ENCODE measurements around the gene RND2. TPM values are rescaled to one million over a fixed set of nuclear protein-coding genes. Genes with fewer than 3 reads are reported as not detected.

RND2 gene
- polyA plus RNA-seq, 1 donor (not counting 4 experiments of a cell fraction or from before 2014, with no cell fraction given) = 0.12 TPM

DNA sequence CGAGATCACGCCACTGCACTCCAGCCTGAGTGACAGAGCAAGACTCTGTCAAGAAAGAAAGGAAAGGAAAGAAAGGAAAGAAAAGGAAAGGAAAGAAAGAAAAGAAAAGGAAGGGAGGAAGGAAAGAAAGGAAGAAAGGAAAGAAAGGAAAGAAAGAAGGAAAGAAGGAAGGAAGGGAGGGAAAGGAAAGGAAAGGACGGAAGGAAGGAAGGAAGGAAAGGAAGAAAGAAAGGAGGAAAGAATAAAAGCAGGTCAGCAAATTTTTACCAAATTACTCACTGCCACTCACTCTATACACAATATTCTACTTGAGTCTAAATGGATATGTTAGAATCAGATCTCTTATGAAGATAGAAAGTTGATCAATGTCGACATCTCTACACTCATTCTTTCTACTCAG lies 49.8 kb downstream of the RND2 start:
- DNase-seq (ENCODE audit: low read depth, low spot score) (no peak), FAIRE-seq (no peak)
- no peaks in the 10 kb centered on the region for H3K9me3 ChIP-seq (ENCODE audit: control insufficient read depth, low read depth, low read length)
- no peak overlapping the region for H3K9ac ChIP-seq (ENCODE audit: control insufficient read depth, extremely low read depth, insufficient read depth, low read length)
- H3K9me1 ChIP-seq (ENCODE audit: control insufficient read depth, extremely low read depth, insufficient read depth, low read length) = no peaks in the 10 kb centered on the region
- H3K4me2 ChIP-seq (ENCODE audit: control insufficient read depth, extremely low read depth, insufficient read depth, low read depth, low read length) = no peak overlapping the region
- peaks cover 0 to 6% of the 10 kb centered on the region in 2 experiments for H3K36me3 ChIP-seq (ENCODE audit: control insufficient read depth in 2 of 2, extremely low read depth in 1 of 2, insufficient read depth in 2 of 2, low read length in 2 of 2)
- H4K20me1 ChIP-seq (ENCODE audit: control insufficient read depth, extremely low read depth, insufficient read depth, low read length) = no peaks in the 10 kb centered on the region
- peaks cover 12% of the 10 kb centered on the region for H3K4me1 ChIP-seq (ENCODE audit: control insufficient read depth, extremely low read depth, insufficient read depth, low read length)
- H3K27me3 ChIP-seq (ENCODE audit: control insufficient read depth, extremely low read depth, insufficient read depth, low read length) = no peaks in the 10 kb centered on the region
- H3K4me3 ChIP-seq (ENCODE audit: control insufficient read depth in 2 of 3, extremely low read depth in 1 of 3, insufficient read depth in 2 of 3, low read depth in 1 of 3, low read length in 3 of 3) = no peak overlapping the region
- dilution Hi-C loops (cut with MboI; ENCODE audit: extremely low pct_ligation_motif_present, low sequenced_read_pairs) = no loop called here
- TF ChIP-seq, protein P1, sequence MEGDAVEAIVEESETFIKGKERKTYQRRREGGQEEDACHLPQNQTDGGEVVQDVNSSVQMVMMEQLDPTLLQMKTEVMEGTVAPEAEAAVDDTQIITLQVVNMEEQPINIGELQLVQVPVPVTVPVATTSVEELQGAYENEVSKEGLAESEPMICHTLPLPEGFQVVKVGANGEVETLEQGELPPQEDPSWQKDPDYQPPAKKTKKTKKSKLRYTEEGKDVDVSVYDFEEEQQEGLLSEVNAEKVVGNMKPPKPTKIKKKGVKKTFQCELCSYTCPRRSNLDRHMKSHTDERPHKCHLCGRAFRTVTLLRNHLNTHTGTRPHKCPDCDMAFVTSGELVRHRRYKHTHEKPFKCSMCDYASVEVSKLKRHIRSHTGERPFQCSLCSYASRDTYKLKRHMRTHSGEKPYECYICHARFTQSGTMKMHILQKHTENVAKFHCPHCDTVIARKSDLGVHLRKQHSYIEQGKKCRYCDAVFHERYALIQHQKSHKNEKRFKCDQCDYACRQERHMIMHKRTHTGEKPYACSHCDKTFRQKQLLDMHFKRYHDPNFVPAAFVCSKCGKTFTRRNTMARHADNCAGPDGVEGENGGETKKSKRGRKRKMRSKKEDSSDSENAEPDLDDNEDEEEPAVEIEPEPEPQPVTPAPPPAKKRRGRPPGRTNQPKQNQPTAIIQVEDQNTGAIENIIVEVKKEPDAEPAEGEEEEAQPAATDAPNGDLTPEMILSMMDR (optimal IDR thresholded peaks at IDR 0.05 in 1 of 3, IDR thresholded peaks at IDR 0.05 in 1 of 3, conservative IDR thresholded peaks at IDR 0.05 in 1 of 3; ENCODE audit: extremely low read depth in 1 of 3, insufficient read depth in 2 of 3, low read length in 3 of 3) = no peak
- no peak for TF ChIP-seq EZH2 (IDR thresholded peaks at IDR 0.05; ENCODE audit: low read length)
- H2AFZ ChIP-seq (ENCODE audit: control insufficient read depth, low read length) = no peak overlapping the region
- H3K79me2 ChIP-seq (ENCODE audit: control insufficient read depth, insufficient read depth, low read length) = no peaks in the 10 kb centered on the region
- no peak overlapping the region for H3K27ac ChIP-seq (ENCODE audit: control insufficient read depth, insufficient read depth, low read length)

DNA sequence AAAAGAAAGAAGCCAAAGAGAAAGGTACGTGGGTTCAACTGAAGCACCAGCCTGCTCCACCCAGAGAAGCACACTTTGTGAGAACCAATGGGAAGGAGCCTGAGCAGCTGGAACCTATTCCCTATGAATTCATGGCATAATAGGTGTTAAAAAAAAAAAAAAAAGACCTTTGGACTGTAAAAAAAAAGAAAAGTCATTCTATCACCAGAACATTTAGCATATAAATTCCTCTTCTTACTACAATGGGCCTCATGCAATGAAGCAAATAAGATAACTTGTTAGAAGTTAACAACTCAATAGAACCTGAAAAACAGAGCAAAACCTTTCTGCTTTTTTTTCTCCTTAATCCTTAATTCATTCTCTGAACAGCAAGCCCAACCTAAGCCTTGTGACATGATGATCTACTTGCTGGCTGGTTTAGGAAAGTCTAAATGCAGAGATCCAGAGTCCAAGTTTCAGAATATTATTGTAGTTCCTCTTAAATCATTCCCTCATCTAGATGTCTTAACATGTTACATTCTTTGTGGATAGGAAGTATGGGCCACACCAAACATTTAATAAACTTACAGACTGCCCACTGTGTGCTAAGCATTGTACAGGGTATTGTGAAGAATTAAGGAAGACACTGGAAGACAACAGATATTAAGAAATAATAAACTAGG lies 54.7 kb downstream of the RND2 start:
- Histone ChIP-seq H3K27ac (ENCODE audit: control insufficient read depth, insufficient read depth, low read length) (peak overlapping the region; percentile 6), H3K4me3 (ENCODE audit: control insufficient read depth in 2 of 3, extremely low read depth in 1 of 3, insufficient read depth in 2 of 3, low read depth in 1 of 3, low read length in 3 of 3) (peak overlapping the region in 1 of 3 experiments; percentile 44), H3K9ac (ENCODE audit: control insufficient read depth, extremely low read depth, insufficient read depth, low read length) (no peak overlapping the region), H3K4me1 (ENCODE audit: control insufficient read depth, extremely low read depth, insufficient read depth, low read length) (peaks cover 15% of the 10 kb centered on the region), H3K36me3 (ENCODE audit: control insufficient read depth in 2 of 2, extremely low read depth in 1 of 2, insufficient read depth in 2 of 2, low read length in 2 of 2) (peaks cover 0 to 6% of the 10 kb centered on the region in 2 experiments), H2AFZ (ENCODE audit: control insufficient read depth, low read length) (peak overlapping the region; percentile 78), H3K4me2 (ENCODE audit: control insufficient read depth, extremely low read depth, insufficient read depth, low read depth, low read length) (peak overlapping the region; percentile 52), H3K9me3 (ENCODE audit: control insufficient read depth, low read depth, low read length) (no peaks in the 10 kb centered on the region), H3K27me3 (ENCODE audit: control insufficient read depth, extremely low read depth, insufficient read depth, low read length) (no peaks in the 10 kb centered on the region), H3K79me2 (ENCODE audit: control insufficient read depth, insufficient read depth, low read length) (no peaks in the 10 kb centered on the region), H3K9me1 (ENCODE audit: control insufficient read depth, extremely low read depth, insufficient read depth, low read length) (no peaks in the 10 kb centered on the region), H4K20me1 (ENCODE audit: control insufficient read depth, extremely low read depth, insufficient read depth, low read length) (no peaks in the 10 kb centered on the region)
- TF ChIP-seq, protein P1 (optimal IDR thresholded peaks at IDR 0.05 in 1 of 3, IDR thresholded peaks at IDR 0.05 in 1 of 3, conservative IDR thresholded peaks at IDR 0.05 in 1 of 3; ENCODE audit: extremely low read depth in 1 of 3, insufficient read depth in 2 of 3, low read length in 3 of 3) = no peak
- no peak for TF ChIP-seq EZH2 (IDR thresholded peaks at IDR 0.05; ENCODE audit: low read length)
- dilution Hi-C loops (cut with MboI; ENCODE audit: extremely low pct_ligation_motif_present, low sequenced_read_pairs) = no loop called here
- DNase-seq (ENCODE audit: low read depth, low spot score) = no peak
- FAIRE-seq = peak; percentile 61

Other genes with a start within 250 kb of the RND2 start
- gene WNK4, start 244.6 kb upstream of the RND2 start, polyA plus RNA-seq = 0.03 to 0.10 TPM (median 0.04 TPM) in 3 replicates
- gene COA3, start 226.5 kb upstream of the RND2 start, polyA plus RNA-seq = 83.6 to 97.8 TPM (median 92.4 TPM) in 3 replicates
- gene CNTD1, start 226.4 kb upstream of the RND2 start, polyA plus RNA-seq = not detected in 3 replicates
- gene BECN1, start 200.9 kb upstream of the RND2 start, polyA plus RNA-seq = 71.6 to 94.2 TPM (median 89.8 TPM) in 3 replicates
- 108 to 257 TPM (median 190 TPM) in 3 replicates for gene PSME3, start 191.8 kb upstream of the RND2 start, polyA plus RNA-seq
- gene AOC2, start 180.7 kb upstream of the RND2 start, polyA plus RNA-seq = 0.73 to 1.5 TPM (median 0.94 TPM) in 3 replicates
- gene AOC3, start 174.0 kb upstream of the RND2 start, polyA plus RNA-seq = 0.18 to 0.30 TPM (median 0.22 TPM) in 3 replicates
- gene G6PC1, start 124.4 kb upstream of the RND2 start, polyA plus RNA-seq = not detected in 3 replicates
- 38.5 to 49.3 TPM (median 45.0 TPM) in 3 replicates for gene AARSD1, start 60.8 kb upstream of the RND2 start, polyA plus RNA-seq
- 0.19 to 0.44 TPM (median 0.37 TPM) in 3 replicates for gene PTGES3L, start 45.2 kb upstream of the RND2 start, polyA plus RNA-seq
- 10.8 to 12.8 TPM (median 11.1 TPM) in 3 replicates for gene RUNDC1, start 44.7 kb upstream of the RND2 start, polyA plus RNA-seq
- 4,091 to 7,614 TPM (median 7,074 TPM) in 3 replicates for gene RPL27, start 26.8 kb upstream of the RND2 start, polyA plus RNA-seq
- gene IFI35, start 18.4 kb upstream of the RND2 start, polyA plus RNA-seq = 22.0 to 34.8 TPM (median 27.6 TPM) in 3 replicates
- gene VAT1, start 2.8 kb upstream of the RND2 start, polyA plus RNA-seq = 151 to 186 TPM (median 183 TPM) in 3 replicates
- gene BRCA1, start 100.1 kb downstream of the RND2 start, polyA plus RNA-seq = 11.1 to 17.2 TPM (median 15.8 TPM) in 3 replicates
- 65.7 to 70.8 TPM (median 67.7 TPM) in 3 replicates for gene NBR1, start 146.0 kb downstream of the RND2 start, polyA plus RNA-seq
- gene TMEM106A, start 186.6 kb downstream of the RND2 start, polyA plus RNA-seq = 0.93 to 1.9 TPM (median 1.1 TPM) in 3 replicates
- not detected in 3 replicates for gene CCDC200, start 203.4 kb downstream of the RND2 start, polyA plus RNA-seq
- not detected in 3 replicates for gene RNU2-1, start 208.7 kb downstream of the RND2 start, polyA plus RNA-seq

All from keratinocyte (primary cell).